ENCODE data around the gene ANO1. TPM values are rescaled to one million over a fixed set of nuclear protein-coding genes. Genes with fewer than 3 reads are reported as not detected.
A peak's percentile ranks its signal among the peaks of the same experiment; 100 is the strongest.

Gene ANO1
- total RNA-seq, 1 experiment from 2014 or later = 41.7 TPM

- POLR2A ChIA-PET = no interaction called here
- Histone ChIP-seq H3K36me3 (ENCODE audit: control insufficient read depth in 1 of 2, insufficient read depth in 2 of 2, low read length in 2 of 2) (no peaks in the 10 kb centered on the region), H4K20me1 (ENCODE audit: insufficient read depth) (no peaks in the 10 kb centered on the region), H3K79me2 (ENCODE audit: insufficient read depth, low read length) (no peaks in the 10 kb centered on the region), H3K9ac (ENCODE audit: low read length) (no peak overlapping the region), H3K9me2 (ENCODE audit: insufficient read depth) (no peaks in the 10 kb centered on the region), H3K4me3 (replicated peaks in 1 of 2; ENCODE audit: low read depth in 1 of 2, low read length in 2 of 2) (no peak overlapping the region), H3K27ac (ENCODE audit: low read depth, low read length) (no peak overlapping the region), H3K9me3 (ENCODE audit: control insufficient read depth in 1 of 2, insufficient read depth in 1 of 2, low read depth in 1 of 2, low read length in 2 of 2) (no peaks in the 10 kb centered on the region), H3K27me3 (ENCODE audit: insufficient read depth, low read length) (no peaks in the 10 kb centered on the region), H2AFZ (ENCODE audit: low read depth, low read length, poor library complexity, severe bottlenecking) (no peak overlapping the region), H3K4me2 (ENCODE audit: low read length) (no peak overlapping the region), H3K4me1 (ENCODE audit: control insufficient read depth in 1 of 2, insufficient read depth in 2 of 2, low read length in 2 of 2) (peaks cover 8 to 13% of the 10 kb centered on the region in 2 experiments)
- BruUV-seq (replicated peaks) = no TSS peak
- RAD21 ChIA-PET (ENCODE audit: low non-redundant PET in 1 of 2, low total read pairs in 2 of 2, uncharacterized antibody in 2 of 2, unreplicated experiment in 2 of 2) = no interaction called here
- TF ChIP-seq ZFX (IDR thresholded peaks at IDR 0.05) = no peak
- TF ChIP-seq CTCF (IDR thresholded peaks at IDR 0.05 in 2 of 3, conservative IDR thresholded peaks at IDR 0.05 in 1 of 3; ENCODE audit: borderline replicate concordance in 1 of 3, insufficient read depth in 1 of 3, low read depth in 2 of 3, low read length in 2 of 3) = no peak
- no peak for TF ChIP-seq ELF1 (IDR thresholded peaks at IDR 0.05; ENCODE audit: borderline replicate concordance, low read depth)
- no peak for ATAC-seq
- CTCF ChIA-PET = no interaction called here
- intact Hi-C loops (cut with micrococcal nuclease) = no loop called here
- no peak for DNase-seq (ENCODE audit: low read depth, low spot score)
These were observed 32.5 kb downstream of the ANO1 start for GRCh38 chr11:70110538-70111055.

- no peak for DNase-seq (ENCODE audit: low read depth, low spot score)
- peaks cover 8 to 13% of the 10 kb centered on the region in 2 experiments for H3K4me1 ChIP-seq (ENCODE audit: control insufficient read depth in 1 of 2, insufficient read depth in 2 of 2, low read length in 2 of 2)
- BruUV-seq (replicated peaks) = no TSS peak
- no peak overlapping the region for H2AFZ ChIP-seq (ENCODE audit: low read depth, low read length, poor library complexity, severe bottlenecking)
- H3K4me3 ChIP-seq (replicated peaks in 1 of 2; ENCODE audit: low read depth in 1 of 2, low read length in 2 of 2) = no peak overlapping the region
- ATAC-seq = peak; percentile 60
- CTCF ChIA-PET = no interaction called here
- intact Hi-C loops (cut with micrococcal nuclease) = no loop called here
- no peaks in the 10 kb centered on the region for H4K20me1 ChIP-seq (ENCODE audit: insufficient read depth)
- H3K9me2 ChIP-seq (ENCODE audit: insufficient read depth) = no peaks in the 10 kb centered on the region
- H3K27me3 ChIP-seq (ENCODE audit: insufficient read depth, low read length) = no peaks in the 10 kb centered on the region
- no peaks in the 10 kb centered on the region for H3K79me2 ChIP-seq (ENCODE audit: insufficient read depth, low read length)
- H3K9ac ChIP-seq (ENCODE audit: low read length) = no peak overlapping the region
- H3K36me3 ChIP-seq (ENCODE audit: control insufficient read depth in 1 of 2, insufficient read depth in 2 of 2, low read length in 2 of 2) = no peaks in the 10 kb centered on the region
- H3K27ac ChIP-seq (ENCODE audit: low read depth, low read length) = no peak overlapping the region; the same call in 1 of the 2 replicates
- POLR2A ChIA-PET = no interaction called here
- H3K9me3 ChIP-seq (ENCODE audit: control insufficient read depth in 1 of 2, insufficient read depth in 1 of 2, low read depth in 1 of 2, low read length in 2 of 2) = no peaks in the 10 kb centered on the region
- peak overlapping the region; percentile 9; the same call in 1 of the 2 replicates for H3K4me2 ChIP-seq (ENCODE audit: low read length)
- RAD21 ChIA-PET (ENCODE audit: low non-redundant PET in 1 of 2, low total read pairs in 2 of 2, uncharacterized antibody in 2 of 2, unreplicated experiment in 2 of 2) = no interaction called here
- TF ChIP-seq CEBPB (IDR thresholded peaks at IDR 0.05; ENCODE audit: low read depth) (no peak), FOSL1 (IDR thresholded peaks at IDR 0.05; ENCODE audit: low read depth) (no peak), RAD21 (IDR thresholded peaks at IDR 0.05; ENCODE audit: low read depth) (no peak), SIN3A (IDR thresholded peaks at IDR 0.05; ENCODE audit: low read depth) (no peak), SP1 (IDR thresholded peaks at IDR 0.05; ENCODE audit: low read depth) (no peak), REST (IDR thresholded peaks at IDR 0.05; ENCODE audit: low read depth) (no peak), CBX3 (IDR thresholded peaks at IDR 0.05; ENCODE audit: low read depth) (no peak), POLR2AphosphoS5 (IDR thresholded peaks at IDR 0.05; ENCODE audit: low read depth, low read length) (no peak), MAX (IDR thresholded peaks at IDR 0.05) (no peak), YY1 (IDR thresholded peaks at IDR 0.05; ENCODE audit: extremely low read depth, insufficient replicate concordance, low read depth, low read length) (no peak)
These were observed 33.3 kb downstream of the ANO1 start for GRCh38 chr11:70111269-70112016.

Data from HCT116 (cell line).